Measurements from ENCODE around the gene DGKD. TPM values are rescaled to one million over a fixed set of nuclear protein-coding genes. Genes with fewer than 3 reads are reported as not detected.

Gene DGKD
- total and polyA plus RNA-seq, 2 donors (not counting 1 experiment from before 2014, with no cell fraction given) = 224 to 396 TPM

GRCh38 chr2:233495503-233496496, 141.5 kb downstream of the DGKD start:
- no peaks in the 10 kb centered on the region for H3K27me3 Mint-ChIP-seq
- Histone ChIP-seq H3K9ac (ENCODE audit: low read length) (no peak overlapping the region), H2AFZ (ENCODE audit: insufficient read depth, low read depth, low read length, poor library complexity, severe bottlenecking) (no peak overlapping the region), H3K27ac (ENCODE audit: low read length in 2 of 2) (no peak overlapping the region), H3K4me3 (ENCODE audit: control extremely low read depth in 1 of 5, extremely low read depth in 1 of 5, insufficient read depth in 1 of 5, low read depth in 2 of 5, low read length in 4 of 5) (no peak overlapping the region), H3K9me3 (ENCODE audit: control extremely low read depth in 1 of 3, control insufficient read depth in 2 of 3, insufficient read depth in 1 of 3, low read length in 2 of 3) (no peaks in the 10 kb centered on the region), H3K36me3 (replicated peaks in 1 of 2; ENCODE audit: control extremely low read depth in 1 of 2, control insufficient read depth in 1 of 2, extremely low read depth in 1 of 2, insufficient read depth in 2 of 2, low read length in 1 of 2) (peaks cover 7 to 13% of the 10 kb centered on the region in 2 experiments), H3K4me1 (ENCODE audit: control insufficient read depth in 2 of 2, insufficient read depth in 2 of 2, low read length in 2 of 2) (peaks cover 7 to 11% of the 10 kb centered on the region in 2 donors), H3K79me2 (ENCODE audit: control insufficient read depth, insufficient read depth, low read length) (no peaks in the 10 kb centered on the region), H3K4me2 (replicated peaks; ENCODE audit: low read depth, low read length, poor library complexity, severe bottlenecking) (no peak overlapping the region), H3K27me3 (replicated peaks in 1 of 4; ENCODE audit: control extremely low read depth in 1 of 4, control insufficient read depth in 3 of 4, insufficient read depth in 4 of 4, low read length in 3 of 4) (no peaks in the 10 kb centered on the region), H4K20me1 (ENCODE audit: control insufficient read depth, insufficient read depth, low read length, poor library complexity, severe bottlenecking) (no peaks in the 10 kb centered on the region)
- POLR2A ChIA-PET = no interaction called here
- H3K27ac Mint-ChIP-seq = no peak overlapping the region
- H3K4me1 Mint-ChIP-seq = peaks cover 18% of the 10 kb centered on the region
- H3K9me3 Mint-ChIP-seq (ENCODE audit: insufficient read depth) = no peaks in the 10 kb centered on the region
- CTCF ChIA-PET = interaction anchor here (0.8 kb wide), 1 partner anchor 11 kb away, joined by 3 read pairs; no protein-coding TSS in a partner anchor
- intact Hi-C loops (cut with micrococcal nuclease) = no loop called here
- ATAC-seq (ENCODE audit: low read depth) (no peak), DNase-seq (no peak)
- TF ChIP-seq EZH2 (IDR thresholded peaks at IDR 0.05; ENCODE audit: borderline replicate concordance, insufficient read depth, low read depth, low read length, poor library complexity, severe bottlenecking) (no peak), CTCF (IDR thresholded peaks at IDR 0.05) (no peak)
- no CpG with 5 or more reads among the region's 10 CpGs for whole genome bisulfite sequencing (ENCODE audit: insufficient coverage)
- no peak overlapping the region for H3K4me3 Mint-ChIP-seq

- no peak overlapping the region for H3K4me3 Mint-ChIP-seq
- H3K36me3 ChIP-seq (replicated peaks in 1 of 2; ENCODE audit: control extremely low read depth in 1 of 2, control insufficient read depth in 1 of 2, extremely low read depth in 1 of 2, insufficient read depth in 2 of 2, low read length in 1 of 2) = peaks cover 3 to 8% of the 10 kb centered on the region in 2 experiments
- intact Hi-C loops (cut with micrococcal nuclease) = no loop called here
- ChIA-PET CTCF (interaction anchor here (0.9 to 2.3 kb wide), 7 partner anchors 8 to 214 kb away, joined by 3 to 11 read pairs (median 4); no protein-coding TSS in a partner anchor), POLR2A (no interaction called here)
- H3K4me2 ChIP-seq (replicated peaks; ENCODE audit: low read depth, low read length, poor library complexity, severe bottlenecking) = peak overlapping the region; percentile 36
- no peak overlapping the region for H3K9ac ChIP-seq (ENCODE audit: low read length)
- TF ChIP-seq EZH2 (IDR thresholded peaks at IDR 0.05; ENCODE audit: borderline replicate concordance, insufficient read depth, low read depth, low read length, poor library complexity, severe bottlenecking) (no peak), CTCF (IDR thresholded peaks at IDR 0.05) (no peak)
- H4K20me1 ChIP-seq (ENCODE audit: control insufficient read depth, insufficient read depth, low read length, poor library complexity, severe bottlenecking) = no peaks in the 10 kb centered on the region
- ATAC-seq (ENCODE audit: low read depth) (no peak), DNase-seq (no peak)
- H3K27me3 ChIP-seq (replicated peaks in 1 of 4; ENCODE audit: control extremely low read depth in 1 of 4, control insufficient read depth in 3 of 4, insufficient read depth in 4 of 4, low read length in 3 of 4) = no peaks in the 10 kb centered on the region
- H3K79me2 ChIP-seq (ENCODE audit: control insufficient read depth, insufficient read depth, low read length) = no peaks in the 10 kb centered on the region
- peaks cover 0 to 8% (median 5%) of the 10 kb centered on the region in 3 donors for H3K9me3 ChIP-seq (ENCODE audit: control extremely low read depth in 1 of 3, control insufficient read depth in 2 of 3, insufficient read depth in 1 of 3, low read length in 2 of 3)
- no peak overlapping the region for H3K27ac ChIP-seq (ENCODE audit: low read length in 2 of 2)
- peaks cover 18% of the 10 kb centered on the region for H3K4me1 Mint-ChIP-seq
- whole genome bisulfite sequencing (ENCODE audit: insufficient coverage) = no CpG with 5 or more reads among the region's 2 CpGs
- peaks cover 7 to 11% of the 10 kb centered on the region in 2 donors for H3K4me1 ChIP-seq (ENCODE audit: control insufficient read depth in 2 of 2, insufficient read depth in 2 of 2, low read length in 2 of 2)
- H2AFZ ChIP-seq (ENCODE audit: insufficient read depth, low read depth, low read length, poor library complexity, severe bottlenecking) = peak overlapping the region; percentile 40
- H3K27ac Mint-ChIP-seq = peak overlapping the region; percentile 33
- H3K27me3 Mint-ChIP-seq = no peaks in the 10 kb centered on the region
- H3K4me3 ChIP-seq (ENCODE audit: control extremely low read depth in 1 of 5, extremely low read depth in 1 of 5, insufficient read depth in 1 of 5, low read depth in 2 of 5, low read length in 4 of 5) = no peak overlapping the region
- peaks cover 7% of the 10 kb centered on the region for H3K9me3 Mint-ChIP-seq (ENCODE audit: insufficient read depth)
Observed at GRCh38 chr2:233497692-233498091, 143.4 kb downstream of the DGKD start.
